Omental fat pad (tissue), 4 donors: ENCODE measurements around the gene CDKN1C. TPM values are rescaled to one million over a fixed set of nuclear protein-coding genes. Genes with fewer than 3 reads are reported as not detected.

ENCODE experiments used
- ATAC-seq: fragments of 150-250 bp; one replicate; pipeline ENCODE4 v1.9.1; 2016; ENCODE audit warnings: mild to moderate bottlenecking, moderate library complexity; ENCODE audit not compliant: low FRiP score
- DNase-seq: peaks from one replicate; pipeline ENCODE4 v3.0.0-alpha.2; 2019; ENCODE audit warnings: low spot score
- CTCF ChIP-seq, 3 donors: fragments of 450-650 bp; IDR thresholded peaks; one replicate each; pipeline ENCODE4 v1.5.1; 2016 to 2017; ENCODE audit warnings: antibody characterized with exemption in 3 of 3, mild to moderate bottlenecking in 3 of 3, moderate library complexity in 2 of 3
- total RNA-seq, 4 donors: library from RNA; depleted of rRNA; stranded (reverse); fragments of >200 nt; gene quantifications; one replicate each; pipeline ENCODE4 v1.1.0, GENCODE V29; 2016

CDKN1C gene
- total RNA-seq, 4 donors from 2014 or later, result 111 to 314 (median 138) TPM

GRCh38 chr11:2899080-2899783, 13.7 kb upstream of the CDKN1C start:
- ATAC-seq, result no peak
- DNase-seq, result no peak
- TF ChIP-seq CTCF (IDR thresholded peaks at IDR 0.05), result no peak

- ATAC-seq (no peak), DNase-seq (no peak)
- TF ChIP-seq CTCF (IDR thresholded peaks at IDR 0.05), result no peak
Measured at GRCh38 chr11:2898366-2899079, 12.9 kb upstream of the CDKN1C start.

GRCh38 chr11:2897048-2897447, 11.5 kb upstream of the CDKN1C start:
- no peak for TF ChIP-seq CTCF (IDR thresholded peaks at IDR 0.05)
- ATAC-seq (no peak), DNase-seq (no peak)

- ATAC-seq (no peak), DNase-seq (no peak)
- TF ChIP-seq CTCF (IDR thresholded peaks at IDR 0.05), result no peak
Measured at GRCh38 chr11:2896047-2896446, 10.5 kb upstream of the CDKN1C start.

- TF ChIP-seq CTCF (IDR thresholded peaks at IDR 0.05), result no peak
- DNase-seq (no peak), ATAC-seq (no peak)
Measured at GRCh38 chr11:2893935-2894334, 8.4 kb upstream of the CDKN1C start.

- ATAC-seq (no peak), DNase-seq (no peak)
- no peak for TF ChIP-seq CTCF (IDR thresholded peaks at IDR 0.05)
Measured at GRCh38 chr11:2892967-2893528, 7.5 kb upstream of the CDKN1C start.
